ENCODE results near the gene CDX1. TPM values are rescaled to one million over a fixed set of nuclear protein-coding genes. Genes with fewer than 3 reads are reported as not detected.

The CDX1 gene
- total RNA-seq, 1 experiment from 2014 or later = 0.29 TPM

DNA sequence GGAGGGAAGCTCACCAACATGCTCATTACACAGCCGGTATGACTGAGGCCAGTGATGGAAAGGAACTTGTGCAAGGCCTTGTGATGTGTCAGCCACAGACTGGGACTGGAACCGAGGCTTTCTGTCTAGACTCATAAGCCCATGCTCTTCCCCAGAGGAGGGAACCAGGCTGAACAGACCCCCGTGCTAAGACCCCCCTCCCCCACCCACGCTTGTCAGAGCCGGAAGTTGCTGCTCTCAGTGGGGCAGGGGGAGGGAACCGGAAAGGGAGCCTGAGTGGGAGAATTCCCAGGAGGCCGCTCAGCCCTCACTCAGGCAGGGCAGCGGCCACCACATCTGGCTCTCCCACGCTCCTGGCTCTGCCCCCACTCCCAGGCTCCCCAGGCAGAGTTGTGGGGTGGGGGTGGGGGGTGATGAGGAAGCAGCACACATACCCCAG is 6.8 kb upstream of the CDX1 start:
- no peaks in the 10 kb centered on the region for H3K27me3 Mint-ChIP-seq (ENCODE audit: insufficient read depth, unreplicated experiment)
- H3K9me3 Mint-ChIP-seq (ENCODE audit: unreplicated experiment) = no peaks in the 10 kb centered on the region
- H3K27ac Mint-ChIP-seq (ENCODE audit: unreplicated experiment) = no peak overlapping the region
- H3K4me1 ChIP-seq = peaks cover 39% of the 10 kb centered on the region
- H3K4me3 ChIP-seq (ENCODE audit: low read depth, low read length) = no peak overlapping the region
- no peaks in the 10 kb centered on the region for H3K9me3 ChIP-seq
- no peak for DNase-seq
- TF ChIP-seq, protein P1, sequence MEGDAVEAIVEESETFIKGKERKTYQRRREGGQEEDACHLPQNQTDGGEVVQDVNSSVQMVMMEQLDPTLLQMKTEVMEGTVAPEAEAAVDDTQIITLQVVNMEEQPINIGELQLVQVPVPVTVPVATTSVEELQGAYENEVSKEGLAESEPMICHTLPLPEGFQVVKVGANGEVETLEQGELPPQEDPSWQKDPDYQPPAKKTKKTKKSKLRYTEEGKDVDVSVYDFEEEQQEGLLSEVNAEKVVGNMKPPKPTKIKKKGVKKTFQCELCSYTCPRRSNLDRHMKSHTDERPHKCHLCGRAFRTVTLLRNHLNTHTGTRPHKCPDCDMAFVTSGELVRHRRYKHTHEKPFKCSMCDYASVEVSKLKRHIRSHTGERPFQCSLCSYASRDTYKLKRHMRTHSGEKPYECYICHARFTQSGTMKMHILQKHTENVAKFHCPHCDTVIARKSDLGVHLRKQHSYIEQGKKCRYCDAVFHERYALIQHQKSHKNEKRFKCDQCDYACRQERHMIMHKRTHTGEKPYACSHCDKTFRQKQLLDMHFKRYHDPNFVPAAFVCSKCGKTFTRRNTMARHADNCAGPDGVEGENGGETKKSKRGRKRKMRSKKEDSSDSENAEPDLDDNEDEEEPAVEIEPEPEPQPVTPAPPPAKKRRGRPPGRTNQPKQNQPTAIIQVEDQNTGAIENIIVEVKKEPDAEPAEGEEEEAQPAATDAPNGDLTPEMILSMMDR (IDR thresholded peaks at IDR 0.05; ENCODE audit: insufficient read depth in 1 of 2, low read depth in 1 of 2, low read length in 1 of 2, severe bottlenecking in 1 of 2, unreplicated experiment in 1 of 2) = no peak
- H3K4me1 Mint-ChIP-seq (ENCODE audit: low read depth, unreplicated experiment) = peaks cover 38% of the 10 kb centered on the region
- ChIA-PET CTCF (interaction anchor here (0.7 to 1.3 kb wide), 2 partner anchors 18 to 134 kb away, joined by 3 to 5 read pairs; no protein-coding TSS in a partner anchor), POLR2A (no interaction called here)
- H3K36me3 ChIP-seq (ENCODE audit: control insufficient read depth, insufficient read depth, low read length) = no peaks in the 10 kb centered on the region
- H3K4me3 Mint-ChIP-seq (ENCODE audit: unreplicated experiment) = no peak overlapping the region
- BruUV-seq (replicated peaks) = no TSS peak
- H3K36me3 Mint-ChIP-seq (ENCODE audit: insufficient read depth, unreplicated experiment) = peaks cover 15% of the 10 kb centered on the region
- intact Hi-C loops (cut with micrococcal nuclease; ENCODE audit: unreplicated experiment) = loop anchor here (2.0 kb wide), 1 partner anchor 51 kb away; no protein-coding TSS in a partner anchor
- no peaks in the 10 kb centered on the region for H3K27me3 ChIP-seq (replicated peaks; ENCODE audit: control insufficient read depth, insufficient read depth, low read length)

DNA sequence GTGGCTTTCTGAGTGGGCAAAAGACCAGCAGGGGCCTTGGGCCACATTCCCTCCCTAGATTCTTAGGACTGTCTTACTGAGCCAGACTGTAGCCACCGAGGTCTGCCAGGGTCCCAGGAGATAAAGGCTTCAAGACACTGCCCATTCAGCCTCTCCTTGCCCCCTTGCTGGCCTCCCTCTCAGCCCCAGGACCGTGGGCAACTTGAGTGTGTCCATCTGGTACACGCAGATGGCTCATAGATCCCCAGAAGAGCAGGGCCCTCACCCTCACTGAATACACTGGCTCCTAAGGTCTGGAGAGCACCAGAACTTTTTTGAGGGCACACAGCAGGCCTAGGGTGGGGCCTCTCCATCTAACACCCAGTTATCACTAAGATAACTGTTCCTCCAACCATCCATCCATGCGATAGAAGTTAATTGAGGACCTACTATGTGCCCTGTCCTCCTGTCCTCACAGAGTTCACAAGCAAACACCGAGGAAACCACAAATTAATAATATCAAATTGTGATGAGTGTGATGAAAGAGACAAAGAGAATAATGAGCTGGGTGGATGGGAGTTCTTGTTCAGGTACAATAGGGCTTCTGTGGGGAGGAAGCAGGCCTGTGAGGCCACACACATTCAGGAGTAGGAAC is 6.0 kb upstream of the CDX1 start:
- no peaks in the 10 kb centered on the region for H3K27me3 ChIP-seq (replicated peaks; ENCODE audit: control insufficient read depth, insufficient read depth, low read length)
- no peaks in the 10 kb centered on the region for H3K36me3 ChIP-seq (ENCODE audit: control insufficient read depth, insufficient read depth, low read length)
- BruUV-seq (replicated peaks) = no TSS peak
- no peaks in the 10 kb centered on the region for H3K9me3 Mint-ChIP-seq (ENCODE audit: unreplicated experiment)
- no peaks in the 10 kb centered on the region for H3K27me3 Mint-ChIP-seq (ENCODE audit: insufficient read depth, unreplicated experiment)
- peak overlapping the region; percentile 95 for H3K27ac Mint-ChIP-seq (ENCODE audit: unreplicated experiment)
- peaks cover 46% of the 10 kb centered on the region for H3K4me1 ChIP-seq
- peaks cover 15% of the 10 kb centered on the region for H3K36me3 Mint-ChIP-seq (ENCODE audit: insufficient read depth, unreplicated experiment)
- ChIA-PET POLR2A (no interaction called here), CTCF (interaction anchor here (1.1 to 1.3 kb wide), 2 partner anchors 24 to 135 kb away, joined by 3 to 4 read pairs; no protein-coding TSS in a partner anchor)
- TF ChIP-seq, protein P1 (IDR thresholded peaks at IDR 0.05; ENCODE audit: insufficient read depth in 1 of 2, low read depth in 1 of 2, low read length in 1 of 2, severe bottlenecking in 1 of 2, unreplicated experiment in 1 of 2) = no peak
- no peak for DNase-seq
- H3K9me3 ChIP-seq = no peaks in the 10 kb centered on the region
- H3K4me1 Mint-ChIP-seq (ENCODE audit: low read depth, unreplicated experiment) = peaks cover 43% of the 10 kb centered on the region
- no peak overlapping the region for H3K4me3 ChIP-seq (ENCODE audit: low read depth, low read length)
- H3K4me3 Mint-ChIP-seq (ENCODE audit: unreplicated experiment) = no peak overlapping the region
- intact Hi-C loops (cut with micrococcal nuclease; ENCODE audit: unreplicated experiment) = loop anchor here (1.0 to 2.0 kb wide), 6 partner anchors 15 to 190 kb away; no protein-coding TSS in a partner anchor

DNA sequence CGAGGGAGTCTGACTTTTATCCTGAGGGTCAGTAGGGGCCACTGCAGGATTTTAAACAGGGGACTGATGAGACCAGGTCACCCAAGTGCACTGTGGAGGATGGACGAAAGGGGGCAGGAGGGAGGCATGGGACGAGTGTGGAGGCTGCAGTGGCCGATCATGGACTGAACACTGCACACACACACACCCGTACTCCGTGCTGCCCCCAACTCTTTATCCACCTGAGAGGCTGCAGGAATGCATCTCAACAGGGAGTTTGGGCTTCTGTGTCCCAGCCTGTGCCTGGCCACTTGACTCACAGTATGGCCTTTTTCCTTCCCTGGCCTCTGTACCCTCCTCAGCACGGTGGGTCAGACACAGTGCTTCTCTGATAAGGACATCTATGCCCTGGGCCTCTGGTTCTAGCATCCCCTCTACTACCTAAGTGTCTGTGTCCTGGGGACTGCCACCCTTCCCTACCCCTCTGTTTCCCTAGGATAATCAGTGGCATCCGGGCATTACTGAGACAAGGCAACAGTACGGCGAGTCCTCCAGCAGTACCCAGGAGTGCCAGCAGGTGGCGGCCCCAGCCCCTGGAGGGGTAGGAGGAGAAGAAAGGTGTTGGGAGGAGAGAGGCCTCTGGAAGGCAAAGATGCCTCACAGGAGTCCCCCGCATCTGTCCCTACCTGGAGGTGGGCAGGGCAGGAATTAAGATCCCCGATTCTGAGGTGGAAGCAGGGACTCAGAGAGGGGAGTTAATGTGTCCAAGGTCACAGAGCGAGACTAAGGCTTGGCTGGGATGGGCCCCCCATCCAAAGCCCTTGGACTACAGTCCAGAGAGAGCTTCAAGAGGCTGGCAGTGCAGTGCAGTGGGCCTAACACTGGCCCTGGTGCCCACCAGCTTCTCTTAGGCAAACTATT is 5.1 kb upstream of the CDX1 start:
- H3K27me3 Mint-ChIP-seq (ENCODE audit: insufficient read depth, unreplicated experiment) = no peaks in the 10 kb centered on the region
- no peak overlapping the region for H3K4me3 ChIP-seq (ENCODE audit: low read depth, low read length)

More for the DNA sequence above, 5.1 kb upstream of the CDX1 start:
- no peaks in the 10 kb centered on the region for H3K36me3 ChIP-seq (ENCODE audit: control insufficient read depth, insufficient read depth, low read length)
- H3K27me3 ChIP-seq (replicated peaks; ENCODE audit: control insufficient read depth, insufficient read depth, low read length) = no peaks in the 10 kb centered on the region
- BruUV-seq (replicated peaks) = TSS peak; percentile 29
- Mint-ChIP-seq H3K36me3 (ENCODE audit: insufficient read depth, unreplicated experiment) (peaks cover 15% of the 10 kb centered on the region), H3K9me3 (ENCODE audit: unreplicated experiment) (no peaks in the 10 kb centered on the region), H3K27ac (ENCODE audit: unreplicated experiment) (peak overlapping the region; percentile 95), H3K4me1 (ENCODE audit: low read depth, unreplicated experiment) (peaks cover 48% of the 10 kb centered on the region), H3K4me3 (ENCODE audit: unreplicated experiment) (peak overlapping the region; percentile 23)
- H3K9me3 ChIP-seq = no peaks in the 10 kb centered on the region
- intact Hi-C loops (cut with micrococcal nuclease; ENCODE audit: unreplicated experiment) = loop anchor here (1.0 to 2.0 kb wide), 6 partner anchors 14 to 189 kb away; no protein-coding TSS in a partner anchor
- DNase-seq = peak; percentile 89 to 91
- ChIA-PET CTCF (interaction anchor here (0.6 to 1.3 kb wide), 14 partner anchors 12 to 106 kb away, joined by 3 to 14 read pairs (median 4); no protein-coding TSS in a partner anchor), POLR2A (interaction anchor here (0.6 kb wide), 1 partner anchor 40 kb away, joined by 3 read pairs; no protein-coding TSS in a partner anchor)
- H3K4me1 ChIP-seq = peaks cover 46% of the 10 kb centered on the region
- TF ChIP-seq, protein P1 (IDR thresholded peaks at IDR 0.05; ENCODE audit: insufficient read depth in 1 of 2, low read depth in 1 of 2, low read length in 1 of 2, severe bottlenecking in 1 of 2, unreplicated experiment in 1 of 2) = peak; percentile 94 to 98

All from Caco-2 (cell line).